ENCODE measurements around the gene MRPL53.

- TF ChIP-seq CTCF (conservative IDR thresholded peaks at IDR 0.05) (no peak), ZFX (IDR thresholded peaks at IDR 0.05) (no peak)
Measured at GRCh38 chr2:74499940-74500577, 27.6 kb upstream of the MRPL53 start.

All from C4-2B (cell line).